GM12878 (cell line): ENCODE results near the gene FGD4.

Experiments
- CEBPB ChIP-seq, 2 experiments: fragments of 150-350 bp in 1 of 2; IDR thresholded peaks; 2 replicates each; pipeline ENCODE4 v1.6.1; 2012 to 2014; ENCODE audit warnings: low read depth in 2 of 2, low read length in 2 of 2, borderline replicate concordance in 1 of 2, inconsistent platforms in 1 of 2
- HDAC2 ChIP-seq: fragments of 200-600 bp; sonication (generic); IDR thresholded peaks from 2 replicates; pipeline ENCODE4 v1.6.1; 2017
- IKZF1 ChIP-seq: fragments of 450-650 bp; conservative IDR thresholded peaks from 2 replicates; pipeline ENCODE4 v1.6.1; 2017; ENCODE audit warnings: antibody characterized with exemption, mild to moderate bottlenecking
- MEF2A ChIP-seq: IDR thresholded peaks from 2 replicates; pipeline ENCODE4 v1.6.1; 2011; ENCODE audit warnings: low read depth, mild to moderate bottlenecking, low read length, moderate library complexity; ENCODE audit not compliant: insufficient read depth
- STAT3 ChIP-seq: IDR thresholded peaks from 2 replicates; pipeline ENCODE4 v1.6.1; 2011; ENCODE audit warnings: low read depth, low read length, improper control_type of control experiment
- ZNF384 ChIP-seq: IDR thresholded peaks from 2 replicates; pipeline ENCODE4 v1.6.1; 2012; ENCODE audit warnings: low read depth, mild to moderate bottlenecking, low read length, improper control_type of control experiment, borderline replicate concordance
- TF ChIP-seq, protein P1 (sequence below): IDR thresholded peaks from 2 replicates; pipeline ENCODE4 v1.6.1; 2012; ENCODE audit warnings: low read length, inconsistent platforms
- TF ChIP-seq, protein P2 (sequence below): IDR thresholded peaks from 2 replicates; pipeline ENCODE4 v1.6.1; 2011; ENCODE audit warnings: low read depth, mild to moderate bottlenecking, low read length, moderate library complexity, borderline replicate concordance; ENCODE audit errors: extremely low read depth
- TF ChIP-seq, protein P3 (sequence below), 3 experiments: IDR thresholded peaks in 2 of 3; conservative IDR thresholded peaks in 1 of 3; 2 replicates each; pipeline ENCODE4 v1.5.1; 2011; ENCODE audit warnings: low read depth in 3 of 3, low read length in 3 of 3, mild to moderate bottlenecking in 3 of 3, control low read depth in 2 of 3, moderate library complexity in 2 of 3, inconsistent platforms in 1 of 3, mixed read lengths in 1 of 3; ENCODE audit not compliant: control insufficient read depth in 2 of 3, insufficient read depth in 1 of 3; ENCODE audit errors: extremely low read depth in 1 of 3

DNA sequence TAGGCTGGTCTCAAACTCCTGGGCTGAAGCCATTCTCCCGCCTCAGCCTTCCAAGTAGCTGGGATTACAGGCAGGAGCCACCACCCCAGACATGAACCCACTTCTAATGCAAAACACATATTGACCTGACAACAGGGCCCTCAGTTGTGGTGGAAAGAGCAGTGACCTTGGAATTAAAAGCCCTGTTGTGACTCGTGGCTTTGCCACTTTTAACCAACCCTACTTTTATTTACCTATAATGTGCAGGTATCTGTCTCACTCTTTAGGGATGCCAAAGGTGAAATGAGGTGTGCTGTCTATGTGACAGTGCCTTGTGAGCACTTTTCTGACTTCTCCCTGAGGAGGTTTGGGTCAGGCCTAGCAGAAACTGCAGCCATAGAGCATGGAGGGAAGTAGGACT lies 146.9 kb downstream of the FGD4 start:
- no peak for TF ChIP-seq CEBPB (IDR thresholded peaks at IDR 0.05; ENCODE audit: borderline replicate concordance in 1 of 2, low read depth in 2 of 2, low read length in 2 of 2)
- TF ChIP-seq, protein P1, sequence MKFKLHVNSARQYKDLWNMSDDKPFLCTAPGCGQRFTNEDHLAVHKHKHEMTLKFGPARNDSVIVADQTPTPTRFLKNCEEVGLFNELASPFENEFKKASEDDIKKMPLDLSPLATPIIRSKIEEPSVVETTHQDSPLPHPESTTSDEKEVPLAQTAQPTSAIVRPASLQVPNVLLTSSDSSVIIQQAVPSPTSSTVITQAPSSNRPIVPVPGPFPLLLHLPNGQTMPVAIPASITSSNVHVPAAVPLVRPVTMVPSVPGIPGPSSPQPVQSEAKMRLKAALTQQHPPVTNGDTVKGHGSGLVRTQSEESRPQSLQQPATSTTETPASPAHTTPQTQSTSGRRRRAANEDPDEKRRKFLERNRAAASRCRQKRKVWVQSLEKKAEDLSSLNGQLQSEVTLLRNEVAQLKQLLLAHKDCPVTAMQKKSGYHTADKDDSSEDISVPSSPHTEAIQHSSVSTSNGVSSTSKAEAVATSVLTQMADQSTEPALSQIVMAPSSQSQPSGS = no peak
- TF ChIP-seq, protein P2, sequence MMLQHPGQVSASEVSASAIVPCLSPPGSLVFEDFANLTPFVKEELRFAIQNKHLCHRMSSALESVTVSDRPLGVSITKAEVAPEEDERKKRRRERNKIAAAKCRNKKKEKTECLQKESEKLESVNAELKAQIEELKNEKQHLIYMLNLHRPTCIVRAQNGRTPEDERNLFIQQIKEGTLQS = no peak
- no peak for TF ChIP-seq STAT3
- no peak for TF ChIP-seq MEF2A
- TF ChIP-seq IKZF1 = no peak
- TF ChIP-seq, protein P3, sequence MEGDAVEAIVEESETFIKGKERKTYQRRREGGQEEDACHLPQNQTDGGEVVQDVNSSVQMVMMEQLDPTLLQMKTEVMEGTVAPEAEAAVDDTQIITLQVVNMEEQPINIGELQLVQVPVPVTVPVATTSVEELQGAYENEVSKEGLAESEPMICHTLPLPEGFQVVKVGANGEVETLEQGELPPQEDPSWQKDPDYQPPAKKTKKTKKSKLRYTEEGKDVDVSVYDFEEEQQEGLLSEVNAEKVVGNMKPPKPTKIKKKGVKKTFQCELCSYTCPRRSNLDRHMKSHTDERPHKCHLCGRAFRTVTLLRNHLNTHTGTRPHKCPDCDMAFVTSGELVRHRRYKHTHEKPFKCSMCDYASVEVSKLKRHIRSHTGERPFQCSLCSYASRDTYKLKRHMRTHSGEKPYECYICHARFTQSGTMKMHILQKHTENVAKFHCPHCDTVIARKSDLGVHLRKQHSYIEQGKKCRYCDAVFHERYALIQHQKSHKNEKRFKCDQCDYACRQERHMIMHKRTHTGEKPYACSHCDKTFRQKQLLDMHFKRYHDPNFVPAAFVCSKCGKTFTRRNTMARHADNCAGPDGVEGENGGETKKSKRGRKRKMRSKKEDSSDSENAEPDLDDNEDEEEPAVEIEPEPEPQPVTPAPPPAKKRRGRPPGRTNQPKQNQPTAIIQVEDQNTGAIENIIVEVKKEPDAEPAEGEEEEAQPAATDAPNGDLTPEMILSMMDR (IDR thresholded peaks at IDR 0.05 in 2 of 3, conservative IDR thresholded peaks at IDR 0.05 in 1 of 3; ENCODE audit: control insufficient read depth in 2 of 3, extremely low read depth in 1 of 3, insufficient read depth in 1 of 3, low read depth in 3 of 3, low read length in 3 of 3) = no peak
- TF ChIP-seq ZNF384 = no peak
- no peak for TF ChIP-seq HDAC2
